Mesothelial cell of epicardium (in vitro differentiated cells): ENCODE data around the gene UXS1. TPM values are rescaled to one million over a fixed set of nuclear protein-coding genes. Genes with fewer than 3 reads are reported as not detected.

Experiments used
- DNase-seq, 2 experiments: peaks; one replicate each; pipeline ENCODE4 v3.0.0; 2021; ENCODE audit warnings: low spot score in 2 of 2; ENCODE audit not compliant: unreplicated experiment in 2 of 2
- H3K27ac Mint-ChIP-seq: 2 replicates; pipeline ENCODE4 v1.8.0; 2021; ENCODE audit warnings: mixed read lengths
- H3K27me3 Mint-ChIP-seq: 2 replicates; pipeline ENCODE4 v1.8.0; 2021; ENCODE audit warnings: low read depth, mixed read lengths
- H3K36me3 Mint-ChIP-seq: 2 replicates; pipeline ENCODE4 v1.8.0; 2021; ENCODE audit warnings: mixed read lengths
- H3K4me1 Mint-ChIP-seq: 2 replicates; pipeline ENCODE4 v1.8.0; 2021; ENCODE audit warnings: mixed read lengths
- H3K4me3 Mint-ChIP-seq: 2 replicates; pipeline ENCODE4 v1.8.0; 2021; ENCODE audit warnings: mild to moderate bottlenecking, moderate library complexity, mixed read lengths
- H3K9me3 Mint-ChIP-seq: 2 replicates; pipeline ENCODE4 v1.8.0; 2021; ENCODE audit warnings: mixed read lengths
- CTCF ChIP-seq: fragments of 200-600 bp; sonication (generic); IDR thresholded peaks from one replicate; pipeline ENCODE4 v1.5.0; 2021; ENCODE audit warnings: antibody characterized with exemption; ENCODE audit not compliant: unreplicated experiment
- total RNA-seq: library from RNA; stranded (reverse); gene quantifications from 3 replicates; pipeline ENCODE4 v1.2.1, GENCODE V29; 2021

UXS1 gene
- total RNA-seq, 1 donor from 2014 or later: 52.8 TPM

- Mint-ChIP-seq H3K27me3 (no peaks in the 10 kb centered on the region), H3K4me3 (no peak overlapping the region), H3K4me1 (peaks cover 4% of the 10 kb centered on the region), H3K27ac (no peak overlapping the region), H3K36me3 (peaks cover 41% of the 10 kb centered on the region), H3K9me3 (peaks cover 31% of the 10 kb centered on the region)
- TF ChIP-seq CTCF: no peak
- DNase-seq: no peak
These were observed 103.0 kb downstream of the UXS1 start for GRCh38 chr2:106090916-106091618.

- H3K9me3 Mint-ChIP-seq: peaks cover 31% of the 10 kb centered on the region
- H3K27ac Mint-ChIP-seq: no peak overlapping the region
- TF ChIP-seq CTCF: no peak
- peaks cover 3% of the 10 kb centered on the region for H3K4me1 Mint-ChIP-seq
- DNase-seq: no peak
- H3K36me3 Mint-ChIP-seq: peaks cover 41% of the 10 kb centered on the region
- no peak overlapping the region for H3K4me3 Mint-ChIP-seq
- no peaks in the 10 kb centered on the region for H3K27me3 Mint-ChIP-seq
These were observed 104.5 kb downstream of the UXS1 start for GRCh38 chr2:106089611-106090010.

GRCh38 chr2:106085181-106085940 is 108.7 kb downstream of the UXS1 start:
- no peak for DNase-seq
- no peak overlapping the region for H3K4me3 Mint-ChIP-seq
- H3K9me3 Mint-ChIP-seq: peaks cover 37% of the 10 kb centered on the region
- peaks cover 14% of the 10 kb centered on the region for H3K36me3 Mint-ChIP-seq
- TF ChIP-seq CTCF: no peak
- H3K27ac Mint-ChIP-seq: no peak overlapping the region
- peaks cover 3% of the 10 kb centered on the region for H3K27me3 Mint-ChIP-seq
- no peaks in the 10 kb centered on the region for H3K4me1 Mint-ChIP-seq

GRCh38 chr2:106080959-106081358 is 113.1 kb downstream of the UXS1 start:
- Mint-ChIP-seq H3K9me3 (peaks cover 18% of the 10 kb centered on the region), H3K4me3 (no peak overlapping the region), H3K27ac (no peak overlapping the region), H3K4me1 (peaks cover 6% of the 10 kb centered on the region), H3K36me3 (no peaks in the 10 kb centered on the region), H3K27me3 (peaks cover 3% of the 10 kb centered on the region)
- DNase-seq: no peak
- no peak for TF ChIP-seq CTCF

- Mint-ChIP-seq H3K9me3 (peaks cover 18% of the 10 kb centered on the region), H3K27me3 (peaks cover 3% of the 10 kb centered on the region), H3K36me3 (no peaks in the 10 kb centered on the region), H3K4me3 (no peak overlapping the region), H3K27ac (no peak overlapping the region), H3K4me1 (peaks cover 6% of the 10 kb centered on the region)
- no peak for DNase-seq
- no peak for TF ChIP-seq CTCF
These were observed 116.0 kb downstream of the UXS1 start for GRCh38 chr2:106078096-106078495.
